Loucy (cell line): ENCODE measurements around the gene CYP1B1.

Experiments used
- H2AFZ ChIP-seq: fragments of 200-600 bp; sonication (generic); 2 replicates; pipeline ENCODE4 v1.6.0; 2016; ENCODE audit warnings: antibody characterized with exemption, mild to moderate bottlenecking, low read length, moderate library complexity
- H3F3A ChIP-seq: fragments of 200-600 bp; 2 replicates; pipeline ENCODE4 v1.6.0; 2016; ENCODE audit warnings: antibody characterized with exemption, low read depth, mild to moderate bottlenecking
- H3K27me3 ChIP-seq: fragments of 200-600 bp; sonication (generic); 2 replicates; pipeline ENCODE4 v1.6.1; 2014; ENCODE audit warnings: low read length, mild to moderate bottlenecking; ENCODE audit not compliant: insufficient read depth, poor library complexity, severe bottlenecking
- H3K36me3 ChIP-seq: fragments of 200-600 bp; sonication (generic); 2 replicates; pipeline ENCODE4 v1.6.1; 2016; ENCODE audit warnings: low read length; ENCODE audit not compliant: insufficient read depth
- H3K4me1 ChIP-seq: fragments of 200-600 bp; sonication (generic); 2 replicates; pipeline ENCODE4 v1.5.1; 2014; ENCODE audit warnings: low read length, mild to moderate bottlenecking; ENCODE audit not compliant: insufficient read depth, poor library complexity, severe bottlenecking
- H3K4me2 ChIP-seq: fragments of 200-600 bp; sonication (generic); 2 replicates; pipeline ENCODE4 v1.6.0; 2014; ENCODE audit warnings: antibody characterized with exemption, low read length, low read depth, mild to moderate bottlenecking; ENCODE audit not compliant: poor library complexity, severe bottlenecking
- H3K4me3 ChIP-seq: fragments of 200-600 bp; sonication (generic); 2 replicates; pipeline ENCODE4 v1.5.1; 2014; ENCODE audit warnings: low read length, mild to moderate bottlenecking, mixed read lengths; ENCODE audit not compliant: poor library complexity, severe bottlenecking
- H3K79me2 ChIP-seq: fragments of 200-600 bp; sonication (generic); 2 replicates; pipeline ENCODE4 v1.6.1; 2014; ENCODE audit warnings: low read length; ENCODE audit not compliant: insufficient read depth
- H3K9ac ChIP-seq: fragments of 200-600 bp; sonication (generic); 2 replicates; pipeline ENCODE4 v1.6.0; 2014; ENCODE audit warnings: mild to moderate bottlenecking, low read depth, low read length, moderate library complexity; ENCODE audit not compliant: poor library complexity, severe bottlenecking
- H3K9me2 ChIP-seq: fragments of 200-600 bp; sonication (generic); replicated peaks from 2 replicates; pipeline ENCODE4 v1.6.1; 2016; ENCODE audit warnings: low read depth, low read length, mixed read lengths
- H3K9me3 ChIP-seq: fragments of 200-600 bp; sonication (generic); 2 replicates; pipeline ENCODE4 v1.6.1; 2014; ENCODE audit warnings: mild to moderate bottlenecking, antibody characterized with exemption, low read length, low read depth; ENCODE audit not compliant: insufficient read depth
- H4K20me1 ChIP-seq: fragments of 200-600 bp; sonication (generic); 2 replicates; pipeline ENCODE4 v1.6.0; 2014; ENCODE audit warnings: antibody characterized with exemption, low read length, mild to moderate bottlenecking; ENCODE audit not compliant: insufficient read depth, poor library complexity, severe bottlenecking
- EZH2phosphoT487 ChIP-seq: fragments of 200-600 bp; IDR thresholded peaks from 2 replicates; pipeline ENCODE4 v1.6.1; 2018; ENCODE audit warnings: antibody characterized with exemption, mild to moderate bottlenecking, moderate library complexity, borderline replicate concordance
- TF ChIP-seq, protein P1 (sequence below): fragments of 200-600 bp; sonication (generic); conservative IDR thresholded peaks from 2 replicates; pipeline ENCODE4 v1.5.1; 2014; ENCODE audit warnings: mild to moderate bottlenecking, antibody characterized with exemption, low read length

CYP1B1 gene

DNA sequence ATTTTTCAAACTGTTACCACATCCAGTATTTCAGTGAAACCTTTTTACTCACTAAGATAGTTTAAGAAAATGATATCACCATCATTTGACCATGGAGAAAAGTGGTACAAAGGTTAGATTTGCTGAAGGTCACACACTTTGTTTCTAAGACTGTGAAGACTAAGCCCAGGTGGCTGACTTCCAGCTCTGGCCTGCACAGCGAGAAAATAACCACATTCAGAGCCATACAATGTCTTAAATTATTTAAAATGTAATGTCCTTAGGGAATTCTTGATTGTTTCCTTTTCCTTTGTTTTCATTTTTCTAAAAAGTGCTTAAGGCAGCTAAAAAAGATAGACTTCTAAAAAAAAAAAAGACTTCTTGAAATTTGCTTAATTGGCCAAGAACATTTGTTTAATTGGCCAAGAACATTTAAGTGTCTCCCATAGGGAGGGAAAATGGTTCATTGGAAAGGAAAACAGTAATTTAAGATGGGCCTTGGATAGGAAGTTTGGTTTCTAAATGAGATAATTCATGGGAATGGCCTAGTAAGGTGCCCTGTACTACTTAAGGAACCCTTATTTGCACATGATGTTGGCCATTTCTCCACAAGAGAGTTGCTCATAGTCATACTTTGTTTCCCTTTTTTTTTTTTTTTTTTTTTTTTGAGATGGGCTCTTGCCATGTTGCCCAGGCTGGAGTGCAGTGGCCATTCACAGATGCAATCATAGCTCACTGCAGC lies 45.2 kb downstream of the CYP1B1 start:
- H3K4me1 ChIP-seq: no peaks in the 10 kb centered on the region
- H3K4me2 ChIP-seq: no peak overlapping the region
- TF ChIP-seq, protein P1, sequence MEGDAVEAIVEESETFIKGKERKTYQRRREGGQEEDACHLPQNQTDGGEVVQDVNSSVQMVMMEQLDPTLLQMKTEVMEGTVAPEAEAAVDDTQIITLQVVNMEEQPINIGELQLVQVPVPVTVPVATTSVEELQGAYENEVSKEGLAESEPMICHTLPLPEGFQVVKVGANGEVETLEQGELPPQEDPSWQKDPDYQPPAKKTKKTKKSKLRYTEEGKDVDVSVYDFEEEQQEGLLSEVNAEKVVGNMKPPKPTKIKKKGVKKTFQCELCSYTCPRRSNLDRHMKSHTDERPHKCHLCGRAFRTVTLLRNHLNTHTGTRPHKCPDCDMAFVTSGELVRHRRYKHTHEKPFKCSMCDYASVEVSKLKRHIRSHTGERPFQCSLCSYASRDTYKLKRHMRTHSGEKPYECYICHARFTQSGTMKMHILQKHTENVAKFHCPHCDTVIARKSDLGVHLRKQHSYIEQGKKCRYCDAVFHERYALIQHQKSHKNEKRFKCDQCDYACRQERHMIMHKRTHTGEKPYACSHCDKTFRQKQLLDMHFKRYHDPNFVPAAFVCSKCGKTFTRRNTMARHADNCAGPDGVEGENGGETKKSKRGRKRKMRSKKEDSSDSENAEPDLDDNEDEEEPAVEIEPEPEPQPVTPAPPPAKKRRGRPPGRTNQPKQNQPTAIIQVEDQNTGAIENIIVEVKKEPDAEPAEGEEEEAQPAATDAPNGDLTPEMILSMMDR: no peak
- TF ChIP-seq EZH2phosphoT487: no peak

DNA sequence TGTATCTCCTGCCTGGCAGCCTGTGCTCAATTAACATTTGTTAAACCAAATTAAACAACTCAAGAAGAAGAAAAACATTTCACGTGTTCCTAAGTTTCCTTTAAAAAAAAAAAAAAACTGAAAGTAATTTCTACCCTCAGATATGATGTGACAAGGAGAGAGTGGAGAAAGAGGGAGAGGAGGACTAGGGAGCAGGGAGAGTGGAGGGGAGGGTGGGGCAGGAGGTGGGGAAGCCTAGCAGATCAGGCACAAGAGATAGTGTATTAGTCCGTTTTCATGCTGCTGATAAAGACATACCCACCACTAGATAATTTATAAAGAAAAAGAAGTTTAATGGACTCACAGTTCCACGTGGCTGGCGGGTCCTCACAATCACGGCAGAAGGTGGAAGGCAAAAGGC lies 46.4 kb downstream of the CYP1B1 start:
- Histone ChIP-seq H3K4me1 (no peaks in the 10 kb centered on the region), H3K9ac (no peak overlapping the region), H3K36me3 (no peaks in the 10 kb centered on the region), H3K4me2 (no peak overlapping the region), H3K9me2 (no peaks in the 10 kb centered on the region), H3K4me3 (no peak overlapping the region), H3K9me3 (no peaks in the 10 kb centered on the region), H2AFZ (no peak overlapping the region), H3K79me2 (no peaks in the 10 kb centered on the region), H3K27me3 (no peaks in the 10 kb centered on the region), H3F3A (no peaks in the 10 kb centered on the region), H4K20me1 (no peaks in the 10 kb centered on the region)
- TF ChIP-seq, protein P1: no peak
- no peak for TF ChIP-seq EZH2phosphoT487

More for the DNA sequence above, 45.2 kb downstream of the CYP1B1 start:
- H2AFZ ChIP-seq: no peak overlapping the region
- H3K27me3 ChIP-seq: no peaks in the 10 kb centered on the region
- no peaks in the 10 kb centered on the region for H3K9me2 ChIP-seq
- H3F3A ChIP-seq: no peaks in the 10 kb centered on the region
- no peaks in the 10 kb centered on the region for H3K79me2 ChIP-seq
- H4K20me1 ChIP-seq: no peaks in the 10 kb centered on the region
- H3K9me3 ChIP-seq: no peaks in the 10 kb centered on the region
- no peaks in the 10 kb centered on the region for H3K36me3 ChIP-seq
- H3K9ac ChIP-seq: no peak overlapping the region
- H3K4me3 ChIP-seq: no peak overlapping the region

DNA sequence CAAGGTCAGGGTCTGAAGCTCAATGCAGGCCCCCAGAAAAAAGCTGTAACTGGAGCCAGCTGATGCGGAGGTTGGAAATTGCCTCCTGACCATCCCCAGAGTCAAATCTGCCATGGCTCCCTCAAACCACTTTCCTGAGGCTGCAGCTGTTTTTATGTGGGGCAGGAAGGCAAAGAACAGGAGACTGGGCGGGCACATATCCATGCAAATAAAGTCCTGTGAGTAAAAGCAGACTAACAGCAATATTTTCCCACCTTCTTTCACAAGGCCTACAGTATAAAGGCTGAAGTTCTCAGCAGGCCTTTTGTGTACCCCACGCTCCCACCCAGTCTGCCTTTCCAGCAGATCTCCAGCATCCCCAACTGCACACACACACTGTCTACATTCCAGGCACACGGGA lies 47.1 kb downstream of the CYP1B1 start:
- Histone ChIP-seq H3K9me3 (no peaks in the 10 kb centered on the region), H3K79me2 (no peaks in the 10 kb centered on the region), H3K9ac (no peak overlapping the region), H4K20me1 (no peaks in the 10 kb centered on the region), H2AFZ (no peak overlapping the region), H3K4me2 (no peak overlapping the region), H3K27me3 (peaks cover 2% of the 10 kb centered on the region), H3K4me3 (no peak overlapping the region), H3K9me2 (no peaks in the 10 kb centered on the region), H3K36me3 (no peaks in the 10 kb centered on the region), H3K4me1 (no peaks in the 10 kb centered on the region), H3F3A (no peaks in the 10 kb centered on the region)
- TF ChIP-seq, protein P1: no peak
- TF ChIP-seq EZH2phosphoT487: no peak
